Left lung (tissue), 14 donors: ENCODE measurements around the gene VPS72. TPM values are rescaled to one million over a fixed set of nuclear protein-coding genes. Genes with fewer than 3 reads are reported as not detected.

Experiments used
- ATAC-seq: fragments of 200-7000 bp; cut with Tn5 transposase; one replicate; pipeline ENCODE4 v1.9.1; 2020; ENCODE audit warnings: moderate library complexity
- DNase-seq, 4 donors: peaks; one replicate each; pipeline ENCODE4 v3.0.0-alpha.2; 2013 to 2020
- H3K27ac ChIP-seq, 2 donors: fragments of 200-600 bp; sonication (generic) in 1 of 2; one replicate each; pipeline versions ENCODE4 v1.5.0 to v1.8.0; 2020 to 2021
- H3K27me3 ChIP-seq, 2 donors: fragments of 200-600 bp; sonication (generic) in 1 of 2; one replicate each; pipeline versions ENCODE4 v1.5.0 to v1.8.0; 2020 to 2021
- H3K36me3 ChIP-seq, 2 donors: fragments of 200-600 bp; sonication (generic) in 1 of 2; one replicate each; pipeline versions ENCODE4 v1.5.0 to v1.8.0; 2020 to 2021
- H3K4me1 ChIP-seq, 2 donors: fragments of 200-600 bp; one replicate each; pipeline ENCODE4 v1.8.0; 2021
- H3K4me3 ChIP-seq, 2 donors: fragments of 200-600 bp; sonication (generic) in 1 of 2; one replicate each; pipeline versions ENCODE4 v1.5.0 to v1.8.0; 2020 to 2021; ENCODE audit warnings: mild to moderate bottlenecking in 1 of 2
- H3K9me3 ChIP-seq, 2 donors: fragments of 200-600 bp; sonication (generic) in 1 of 2; one replicate each; pipeline versions ENCODE4 v1.5.0 to v1.8.0; 2020 to 2021
- intact Hi-C, 2 donors: fragments of 100-400 bp; cut with DNase I; formaldehyde crosslinking; loops; one replicate each; pipeline versions ENCODE4 v1.11.2 to v1.14.2; 2022
- long read RNA-seq, 12 donors: library from polyadenylated mRNA in 2 of 12; unstranded in 2 of 12; transcript quantifications; one replicate each; pipeline ENCODE4 v2.0.0 and lab custom pipeline, GENCODE V29; 2019 to 2026
- polyA plus RNA-seq, 6 donors: library from polyadenylated mRNA; unstranded; fragments of 120-200 nt; gene quantifications; one replicate each; pipeline ENCODE4 v1.2.1, GENCODE V29; 2013; ENCODE audit not compliant: insufficient read length in 6 of 6
- total RNA-seq, 2 donors: library from RNA; stranded (reverse); fragmentation: NEBNext Ultra II Directional; extraction: Animal tissue kit (Norgen Biotek cat#: 25700); gene quantifications; one replicate each; pipeline ENCODE4 v1.2.1, GENCODE V29; 2021
- TF ChIP-seq, protein P1 (sequence below), 2 donors: fragments of 200-600 bp; sonication (generic) in 1 of 2; IDR thresholded peaks; one replicate each; pipeline versions ENCODE4 v1.5.0 to v1.8.0; 2021; ENCODE audit warnings: antibody characterized with exemption in 2 of 2
- donor health status: DM: no; HTN: yes; CAD: no.
- donor health status: DM: no; HTN: no; CAD: no.

VPS72 gene
- total RNA-seq (10 to 100 TPM; 40.5 to 41.3 TPM), polyA plus RNA-seq (10 to 100 TPM; 60.1 to 65.1 (median 62.8) TPM)
- long read RNA-seq, donor 1, transcript VPS72-204 (2 exons, 568 nt), result minor isoform, 5 of 55 reads
- long read RNA-seq, donor 1, transcript VPS72-202 (6 exons, 1,527 nt), result major isoform, 37 of 55 reads
- long read RNA-seq, donor 1, partial matches to known transcripts, result 7 of 55 reads
- long read RNA-seq, donor 1, other reads (novel, unspliced or antisense), result 6 of 55 reads
- long read RNA-seq, donor 2, transcript VPS72-202 (6 exons, 1,527 nt), result major isoform, 14 of 51 reads
- long read RNA-seq, donor 2, partial matches to known transcripts, result 36 of 51 reads
- long read RNA-seq, donor 2, other reads (novel, unspliced or antisense), result 0 of 51 reads
- long read RNA-seq, donor 3, transcript VPS72-202 (6 exons, 1,527 nt), result major isoform, 21 of 32 reads
- long read RNA-seq, donor 3, partial matches to known transcripts, result 9 of 32 reads
- long read RNA-seq, donor 3, other reads (novel, unspliced or antisense), result 0 of 32 reads
- long read RNA-seq, donor 4, transcript VPS72-202 (6 exons, 1,527 nt), result major isoform, 11 of 17 reads
- long read RNA-seq, donor 4, partial matches to known transcripts, result 0 of 17 reads
- long read RNA-seq, donor 4, other reads (novel, unspliced or antisense), result 5 of 17 reads
- long read RNA-seq, donor 5, transcript VPS72-202 (6 exons, 1,527 nt), result major isoform, 18 of 23 reads
- long read RNA-seq, donor 5, partial matches to known transcripts, result 5 of 23 reads
- long read RNA-seq, donor 5, other reads (novel, unspliced or antisense), result 0 of 23 reads
- long read RNA-seq, donor 6, transcript VPS72-202 (6 exons, 1,527 nt), result major isoform, 16 of 41 reads
- long read RNA-seq, donor 6, partial matches to known transcripts, result 23 of 41 reads
- long read RNA-seq, donor 6, other reads (novel, unspliced or antisense), result 0 of 41 reads
- long read RNA-seq, donor 7, transcript VPS72-202 (6 exons, 1,527 nt), result major isoform, 29 of 29 reads
- long read RNA-seq, donor 7, partial matches to known transcripts, result 0 of 29 reads
- long read RNA-seq, donor 7, other reads (novel, unspliced or antisense), result 0 of 29 reads
- long read RNA-seq, donor 8, transcript VPS72-202 (6 exons, 1,527 nt), result major isoform, 36 of 40 reads
- long read RNA-seq, donor 8, partial matches to known transcripts, result 0 of 40 reads
- long read RNA-seq, donor 8, other reads (novel, unspliced or antisense), result 0 of 40 reads
- long read RNA-seq, donor 9, result 0 reads
- long read RNA-seq, donor 10, transcript VPS72-202 (6 exons, 1,527 nt), result major isoform, 29 of 38 reads
- long read RNA-seq, donor 10, partial matches to known transcripts, result 0 of 38 reads
- long read RNA-seq, donor 10, other reads (novel, unspliced or antisense), result 5 of 38 reads
- long read RNA-seq, donor 11, transcript VPS72-202 (6 exons, 1,527 nt), result major isoform, 30 of 42 reads
- long read RNA-seq, donor 11, partial matches to known transcripts, result 5 of 42 reads
- long read RNA-seq, donor 11, other reads (novel, unspliced or antisense), result 6 of 42 reads
- long read RNA-seq, donor 12, transcript VPS72-202 (6 exons, 1,527 nt), result major isoform, 13 of 40 reads
- long read RNA-seq, donor 12, partial matches to known transcripts, result 26 of 40 reads
- long read RNA-seq, donor 12, other reads (novel, unspliced or antisense), result 0 of 40 reads

GRCh38 chr1:151189637-151190445 lies at the start of gene VPS72:
Gene VPS72, minus strand, starts transcription at chr1:151190197. Its CDS starts 76 bp downstream, at chr1:151190121.
- DNase-seq, result peak; percentile 76 to 93 (median 90)
- Histone ChIP-seq H3K4me1 (peaks cover 7 to 24% of the 10 kb centered on the region in 2 donors), H3K27ac (peak within 1 kb of the TSS; percentile 80 to 83), H3K36me3 (peaks cover 0 to 12% of the 10 kb centered on the region in 2 donors), H3K9me3 (no peaks in the 10 kb centered on the region), H3K4me3 (peak within 1 kb of the TSS; percentile 73 to 78), H3K27me3 (no peaks in the 10 kb centered on the region)
- intact Hi-C loops, result loop anchor here in 1 of 2 donors (10.0 kb wide), 1 partner anchor 65 kb away; the partner anchor contains the start of gene PSMD4
- TF ChIP-seq, protein P1, sequence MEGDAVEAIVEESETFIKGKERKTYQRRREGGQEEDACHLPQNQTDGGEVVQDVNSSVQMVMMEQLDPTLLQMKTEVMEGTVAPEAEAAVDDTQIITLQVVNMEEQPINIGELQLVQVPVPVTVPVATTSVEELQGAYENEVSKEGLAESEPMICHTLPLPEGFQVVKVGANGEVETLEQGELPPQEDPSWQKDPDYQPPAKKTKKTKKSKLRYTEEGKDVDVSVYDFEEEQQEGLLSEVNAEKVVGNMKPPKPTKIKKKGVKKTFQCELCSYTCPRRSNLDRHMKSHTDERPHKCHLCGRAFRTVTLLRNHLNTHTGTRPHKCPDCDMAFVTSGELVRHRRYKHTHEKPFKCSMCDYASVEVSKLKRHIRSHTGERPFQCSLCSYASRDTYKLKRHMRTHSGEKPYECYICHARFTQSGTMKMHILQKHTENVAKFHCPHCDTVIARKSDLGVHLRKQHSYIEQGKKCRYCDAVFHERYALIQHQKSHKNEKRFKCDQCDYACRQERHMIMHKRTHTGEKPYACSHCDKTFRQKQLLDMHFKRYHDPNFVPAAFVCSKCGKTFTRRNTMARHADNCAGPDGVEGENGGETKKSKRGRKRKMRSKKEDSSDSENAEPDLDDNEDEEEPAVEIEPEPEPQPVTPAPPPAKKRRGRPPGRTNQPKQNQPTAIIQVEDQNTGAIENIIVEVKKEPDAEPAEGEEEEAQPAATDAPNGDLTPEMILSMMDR (IDR thresholded peaks at IDR 0.05), result peak in 1 of 2 donors; percentile 27
- peak; percentile 99 for ATAC-seq

DNA sequence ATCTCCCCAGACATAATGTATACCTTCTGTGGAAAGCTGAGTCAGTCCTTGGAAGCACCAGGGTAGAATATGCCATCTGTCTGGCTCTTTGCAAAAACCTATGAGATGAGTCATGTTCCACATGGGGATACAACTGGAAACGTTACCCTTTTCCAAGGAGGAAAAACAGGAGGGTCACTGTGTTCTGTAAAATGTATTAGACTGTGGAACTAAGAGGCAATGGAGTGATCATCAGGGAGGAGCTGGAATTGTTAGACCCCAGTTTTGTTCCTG lies 48.4 kb upstream of the VPS72 start:
- Histone ChIP-seq H3K4me3 (no peak overlapping the region), H3K36me3 (peaks cover 0 to 100% of the 10 kb centered on the region in 2 donors), H3K27me3 (no peaks in the 10 kb centered on the region), H3K4me1 (no peaks in the 10 kb centered on the region), H3K9me3 (no peaks in the 10 kb centered on the region), H3K27ac (no peak overlapping the region)
- peak; percentile 19 for ATAC-seq
- DNase-seq, result no peak
- intact Hi-C loops, result no loop called here
- TF ChIP-seq, protein P1 (IDR thresholded peaks at IDR 0.05), result no peak

- peak; percentile 23 for ATAC-seq
- TF ChIP-seq, protein P1 (IDR thresholded peaks at IDR 0.05), result no peak
Measured at GRCh38 chr1:151237678-151238466, 47.9 kb upstream of the VPS72 start.

More at GRCh38 chr1:151237678-151238466, 47.9 kb upstream of the VPS72 start:
- DNase-seq, result no peak
- intact Hi-C loops, result no loop called here
- no peaks in the 10 kb centered on the region for H3K27me3 ChIP-seq
- H3K4me1 ChIP-seq, result no peaks in the 10 kb centered on the region
- H3K36me3 ChIP-seq, result peaks cover 0 to 100% of the 10 kb centered on the region in 2 donors
- H3K9me3 ChIP-seq, result no peaks in the 10 kb centered on the region
- no peak overlapping the region for H3K4me3 ChIP-seq
- H3K27ac ChIP-seq, result no peak overlapping the region
